WERI-Rb-1 (cell line): ENCODE measurements around the gene NSUN6.

Experiments used
- DNase-seq: peaks from one replicate; pipeline ENCODE4 v3.0.0-alpha.2; 2020
- H3K27ac ChIP-seq: fragments of 250-450 bp; sonication (Bioruptor Pico); 2 replicates; pipeline ENCODE4 v1.5.1; 2020; ENCODE audit warnings: mild to moderate bottlenecking, moderate library complexity
- H3K27me3 ChIP-seq: fragments of 250-450 bp; sonication (Bioruptor Pico); 2 replicates; pipeline ENCODE4 v1.5.1; 2021; ENCODE audit warnings: mild to moderate bottlenecking, low read depth, moderate library complexity; ENCODE audit not compliant: insufficient read depth, severe bottlenecking
- H3K36me3 ChIP-seq: fragments of 250-450 bp; sonication (Bioruptor Pico); 2 replicates; pipeline ENCODE4 v1.5.1; 2020; ENCODE audit warnings: mild to moderate bottlenecking, moderate library complexity
- H3K4me3 ChIP-seq: 2 replicates; pipeline ENCODE4 v1.5.1; 2011; ENCODE audit warnings: low read depth, mild to moderate bottlenecking, control low read depth, low read length
- H3K9me3 ChIP-seq: fragments of 250-450 bp; sonication (Bioruptor Pico); 2 replicates; pipeline ENCODE4 v1.5.1; 2021; ENCODE audit warnings: mild to moderate bottlenecking, moderate library complexity; ENCODE audit not compliant: severe bottlenecking
- CTCF ChIP-seq: IDR thresholded peaks from 2 replicates; pipeline ENCODE4 v1.5.1; 2011; ENCODE audit warnings: low read depth, mild to moderate bottlenecking, control low read depth, inconsistent platforms, low read length

The NSUN6 gene

GRCh38 chr10:18620856-18621255, 30.5 kb downstream of the NSUN6 start:
- DNase-seq, result no peak
- no peaks in the 10 kb centered on the region for H3K36me3 ChIP-seq
- no peak for TF ChIP-seq CTCF

GRCh38 chr10:18619016-18619415, 32.4 kb downstream of the NSUN6 start:
- Histone ChIP-seq H3K9me3 (no peaks in the 10 kb centered on the region), H3K4me3 (no peak overlapping the region), H3K27ac (no peak overlapping the region), H3K27me3 (no peaks in the 10 kb centered on the region), H3K36me3 (no peaks in the 10 kb centered on the region)
- no peak for DNase-seq
- no peak for TF ChIP-seq CTCF

More at GRCh38 chr10:18620856-18621255, 30.5 kb downstream of the NSUN6 start:
- Histone ChIP-seq H3K9me3 (no peaks in the 10 kb centered on the region), H3K27me3 (no peaks in the 10 kb centered on the region), H3K4me3 (no peak overlapping the region), H3K27ac (no peak overlapping the region)

GRCh38 chr10:18616337-18616736, 35.0 kb downstream of the NSUN6 start:
- no peak for TF ChIP-seq CTCF
- DNase-seq, result no peak
- Histone ChIP-seq H3K9me3 (no peaks in the 10 kb centered on the region), H3K27ac (no peak overlapping the region), H3K4me3 (no peak overlapping the region), H3K36me3 (no peaks in the 10 kb centered on the region), H3K27me3 (no peaks in the 10 kb centered on the region)

- Histone ChIP-seq H3K27ac (no peak overlapping the region), H3K27me3 (no peaks in the 10 kb centered on the region), H3K9me3 (no peaks in the 10 kb centered on the region), H3K4me3 (no peak overlapping the region), H3K36me3 (no peaks in the 10 kb centered on the region)
- no peak for TF ChIP-seq CTCF
- DNase-seq, result no peak
These were observed 35.8 kb downstream of the NSUN6 start for GRCh38 chr10:18615618-18616017.

- H3K36me3 ChIP-seq, result no peaks in the 10 kb centered on the region
- no peak overlapping the region for H3K27ac ChIP-seq
- no peaks in the 10 kb centered on the region for H3K27me3 ChIP-seq
- no peaks in the 10 kb centered on the region for H3K9me3 ChIP-seq
- no peak for DNase-seq
- H3K4me3 ChIP-seq, result no peak overlapping the region
- no peak for TF ChIP-seq CTCF
These were observed 40.2 kb downstream of the NSUN6 start for GRCh38 chr10:18611168-18611567.

GRCh38 chr10:18610517-18610916, 40.9 kb downstream of the NSUN6 start:
- H3K36me3 ChIP-seq, result no peaks in the 10 kb centered on the region
- no peak for TF ChIP-seq CTCF

More at GRCh38 chr10:18610517-18610916, 40.9 kb downstream of the NSUN6 start:
- no peak for DNase-seq
- Histone ChIP-seq H3K4me3 (no peak overlapping the region), H3K27me3 (no peaks in the 10 kb centered on the region), H3K27ac (no peak overlapping the region), H3K9me3 (no peaks in the 10 kb centered on the region)
